ENCODE data around the gene YWHAG.

Gene YWHAG

GRCh38 chr7:76352193-76352592, 6.6 kb downstream of the YWHAG start:
- no peaks in the 10 kb centered on the region for H3K9me3 ChIP-seq (ENCODE audit: control insufficient read depth, low read length)
- H3K36me3 ChIP-seq (ENCODE audit: control insufficient read depth, insufficient read depth, low read length): peaks cover 63% of the 10 kb centered on the region
- no peak overlapping the region for H3K4me3 ChIP-seq (ENCODE audit: insufficient read depth, low read depth, low read length)
- no peak overlapping the region for H3K27ac ChIP-seq (ENCODE audit: insufficient read depth, low read depth, low read length, poor library complexity, severe bottlenecking)
- peaks cover 7% of the 10 kb centered on the region for H3K4me1 ChIP-seq (ENCODE audit: control insufficient read depth, insufficient read depth, low read length)
- 93 to 95% methylated on average over 6 of the region's 6 CpGs for WGBS, 2 experiments
- no peaks in the 10 kb centered on the region for H3K27me3 ChIP-seq (ENCODE audit: control insufficient read depth, insufficient read depth, low read length, poor library complexity, severe bottlenecking)

- no peak overlapping the region for H3K4me3 ChIP-seq (ENCODE audit: insufficient read depth, low read depth, low read length)
- no peaks in the 10 kb centered on the region for H3K27me3 ChIP-seq (ENCODE audit: control insufficient read depth, insufficient read depth, low read length, poor library complexity, severe bottlenecking)
- H3K36me3 ChIP-seq (ENCODE audit: control insufficient read depth, insufficient read depth, low read length): peaks cover 69% of the 10 kb centered on the region
- WGBS, 2 experiments: 86 to 87% methylated on average over 6 to 7 of the region's 7 CpGs
- no peaks in the 10 kb centered on the region for H3K4me1 ChIP-seq (ENCODE audit: control insufficient read depth, insufficient read depth, low read length)
- H3K27ac ChIP-seq (ENCODE audit: insufficient read depth, low read depth, low read length, poor library complexity, severe bottlenecking): no peak overlapping the region
- no peaks in the 10 kb centered on the region for H3K9me3 ChIP-seq (ENCODE audit: control insufficient read depth, low read length)
These were observed 7.4 kb downstream of the YWHAG start for GRCh38 chr7:76351372-76351771.

GRCh38 chr7:76349313-76349885, 9.4 kb downstream of the YWHAG start:
- H3K9me3 ChIP-seq (ENCODE audit: control insufficient read depth, low read length): no peaks in the 10 kb centered on the region
- 93 to 94% methylated on average over 7 to 8 of the region's 8 CpGs for WGBS, 2 experiments
- H3K36me3 ChIP-seq (ENCODE audit: control insufficient read depth, insufficient read depth, low read length): peaks cover 69% of the 10 kb centered on the region
- no peak overlapping the region for H3K4me3 ChIP-seq (ENCODE audit: insufficient read depth, low read depth, low read length)
- no peak overlapping the region for H3K27ac ChIP-seq (ENCODE audit: insufficient read depth, low read depth, low read length, poor library complexity, severe bottlenecking)
- H3K4me1 ChIP-seq (ENCODE audit: control insufficient read depth, insufficient read depth, low read length): no peaks in the 10 kb centered on the region
- H3K27me3 ChIP-seq (ENCODE audit: control insufficient read depth, insufficient read depth, low read length, poor library complexity, severe bottlenecking): no peaks in the 10 kb centered on the region

GRCh38 chr7:76347710-76348109, 11.1 kb downstream of the YWHAG start:
- H3K27me3 ChIP-seq (ENCODE audit: control insufficient read depth, insufficient read depth, low read length, poor library complexity, severe bottlenecking): no peaks in the 10 kb centered on the region
- no peaks in the 10 kb centered on the region for H3K4me1 ChIP-seq (ENCODE audit: control insufficient read depth, insufficient read depth, low read length)
- H3K4me3 ChIP-seq (ENCODE audit: insufficient read depth, low read depth, low read length): no peak overlapping the region
- no peak overlapping the region for H3K27ac ChIP-seq (ENCODE audit: insufficient read depth, low read depth, low read length, poor library complexity, severe bottlenecking)
- peaks cover 64% of the 10 kb centered on the region for H3K36me3 ChIP-seq (ENCODE audit: control insufficient read depth, insufficient read depth, low read length)
- WGBS, 2 experiments: 92 to 98% methylated on average over 4 to 5 of the region's 5 CpGs
- H3K9me3 ChIP-seq (ENCODE audit: control insufficient read depth, low read length): no peaks in the 10 kb centered on the region

- H3K4me1 ChIP-seq (ENCODE audit: control insufficient read depth, insufficient read depth, low read length): no peaks in the 10 kb centered on the region
- H3K36me3 ChIP-seq (ENCODE audit: control insufficient read depth, insufficient read depth, low read length): peaks cover 58% of the 10 kb centered on the region
- H3K27ac ChIP-seq (ENCODE audit: insufficient read depth, low read depth, low read length, poor library complexity, severe bottlenecking): no peak overlapping the region
- H3K4me3 ChIP-seq (ENCODE audit: insufficient read depth, low read depth, low read length): no peak overlapping the region
- no peaks in the 10 kb centered on the region for H3K27me3 ChIP-seq (ENCODE audit: control insufficient read depth, insufficient read depth, low read length, poor library complexity, severe bottlenecking)
- WGBS, 2 experiments: 95 to 96% methylated on average over 8 of the region's 8 CpGs
- no peaks in the 10 kb centered on the region for H3K9me3 ChIP-seq (ENCODE audit: control insufficient read depth, low read length)
These were observed 12.0 kb downstream of the YWHAG start for GRCh38 chr7:76346778-76347177.

- Histone ChIP-seq H3K27me3 (ENCODE audit: control insufficient read depth, insufficient read depth, low read length, poor library complexity, severe bottlenecking) (no peaks in the 10 kb centered on the region), H3K4me3 (ENCODE audit: insufficient read depth, low read depth, low read length) (no peak overlapping the region), H3K4me1 (ENCODE audit: control insufficient read depth, insufficient read depth, low read length) (no peaks in the 10 kb centered on the region), H3K36me3 (ENCODE audit: control insufficient read depth, insufficient read depth, low read length) (peaks cover 61% of the 10 kb centered on the region), H3K27ac (ENCODE audit: insufficient read depth, low read depth, low read length, poor library complexity, severe bottlenecking) (no peak overlapping the region), H3K9me3 (ENCODE audit: control insufficient read depth, low read length) (no peaks in the 10 kb centered on the region)
- 95% methylated on average over 6 of the region's 6 CpGs for WGBS, 2 experiments
These were observed 12.7 kb downstream of the YWHAG start for GRCh38 chr7:76346097-76346496.

GRCh38 chr7:76343931-76344321, 14.9 kb downstream of the YWHAG start:
- Histone ChIP-seq H3K27me3 (ENCODE audit: control insufficient read depth, insufficient read depth, low read length, poor library complexity, severe bottlenecking) (no peaks in the 10 kb centered on the region), H3K4me3 (ENCODE audit: insufficient read depth, low read depth, low read length) (no peak overlapping the region), H3K27ac (ENCODE audit: insufficient read depth, low read depth, low read length, poor library complexity, severe bottlenecking) (no peak overlapping the region), H3K9me3 (ENCODE audit: control insufficient read depth, low read length) (no peaks in the 10 kb centered on the region), H3K36me3 (ENCODE audit: control insufficient read depth, insufficient read depth, low read length) (peaks cover 50% of the 10 kb centered on the region), H3K4me1 (ENCODE audit: control insufficient read depth, insufficient read depth, low read length) (no peaks in the 10 kb centered on the region)
- WGBS, 2 experiments: 91 to 95% methylated on average over 6 of the region's 6 CpGs

- Histone ChIP-seq H3K36me3 (ENCODE audit: control insufficient read depth, insufficient read depth, low read length) (peaks cover 53% of the 10 kb centered on the region), H3K27ac (ENCODE audit: insufficient read depth, low read depth, low read length, poor library complexity, severe bottlenecking) (no peak overlapping the region)
These were observed 15.4 kb downstream of the YWHAG start for GRCh38 chr7:76343294-76343930.

GRCh38 chr7:76342222-76342621, 16.6 kb downstream of the YWHAG start:
- Histone ChIP-seq H3K27ac (ENCODE audit: insufficient read depth, low read depth, low read length, poor library complexity, severe bottlenecking) (no peak overlapping the region), H3K4me1 (ENCODE audit: control insufficient read depth, insufficient read depth, low read length) (no peaks in the 10 kb centered on the region), H3K27me3 (ENCODE audit: control insufficient read depth, insufficient read depth, low read length, poor library complexity, severe bottlenecking) (no peaks in the 10 kb centered on the region), H3K36me3 (ENCODE audit: control insufficient read depth, insufficient read depth, low read length) (peaks cover 47% of the 10 kb centered on the region), H3K4me3 (ENCODE audit: insufficient read depth, low read depth, low read length) (no peak overlapping the region), H3K9me3 (ENCODE audit: control insufficient read depth, low read length) (no peaks in the 10 kb centered on the region)
- 92 to 97% methylated on average over 5 of the region's 5 CpGs for WGBS, 2 experiments

More at GRCh38 chr7:76343294-76343930, 15.4 kb downstream of the YWHAG start:
- no peaks in the 10 kb centered on the region for H3K4me1 ChIP-seq (ENCODE audit: control insufficient read depth, insufficient read depth, low read length)
- H3K9me3 ChIP-seq (ENCODE audit: control insufficient read depth, low read length): no peaks in the 10 kb centered on the region
- WGBS, 2 experiments: 84 to 88% methylated on average over 6 of the region's 6 CpGs
- no peak overlapping the region for H3K4me3 ChIP-seq (ENCODE audit: insufficient read depth, low read depth, low read length)
- no peaks in the 10 kb centered on the region for H3K27me3 ChIP-seq (ENCODE audit: control insufficient read depth, insufficient read depth, low read length, poor library complexity, severe bottlenecking)

GRCh38 chr7:76340617-76341131, 18.1 kb downstream of the YWHAG start:
- Histone ChIP-seq H3K4me1 (ENCODE audit: control insufficient read depth, insufficient read depth, low read length) (no peaks in the 10 kb centered on the region), H3K27ac (ENCODE audit: insufficient read depth, low read depth, low read length, poor library complexity, severe bottlenecking) (no peak overlapping the region), H3K36me3 (ENCODE audit: control insufficient read depth, insufficient read depth, low read length) (peaks cover 34% of the 10 kb centered on the region), H3K9me3 (ENCODE audit: control insufficient read depth, low read length) (no peaks in the 10 kb centered on the region), H3K27me3 (ENCODE audit: control insufficient read depth, insufficient read depth, low read length, poor library complexity, severe bottlenecking) (no peaks in the 10 kb centered on the region), H3K4me3 (ENCODE audit: insufficient read depth, low read depth, low read length) (no peak overlapping the region)
- 76 to 80% methylated on average over 3 of the region's 3 CpGs for WGBS, 2 experiments

All from ectodermal cell (in vitro differentiated cells).